ENCODE results near the gene URGCP.

DNA sequence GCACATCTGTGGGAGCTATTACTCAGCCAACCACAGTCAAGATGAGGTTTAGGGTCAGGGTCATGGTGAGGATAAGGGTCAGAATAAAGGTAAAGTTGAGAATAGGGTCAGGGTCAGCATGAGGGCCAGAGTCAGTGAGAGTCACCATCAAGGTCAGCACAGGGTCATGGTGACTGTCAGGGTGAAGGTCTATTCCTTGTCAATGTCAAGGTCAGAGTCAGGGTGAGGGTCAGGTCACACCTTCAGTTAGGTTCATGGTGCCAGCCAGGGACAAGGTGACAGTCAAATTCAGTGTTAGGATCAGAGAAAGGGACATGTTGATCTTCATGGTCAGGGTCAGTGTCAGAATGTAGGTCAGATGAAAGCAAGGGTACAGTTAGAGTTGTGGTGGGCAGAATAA, 51.2 kb downstream of the URGCP start:
- TF ChIP-seq CTCF (IDR thresholded peaks at IDR 0.05; ENCODE audit: low read length) = no peak
- no peak for TF ChIP-seq EZH2 (IDR thresholded peaks at IDR 0.05; ENCODE audit: borderline replicate concordance, low read length)
